PC-9 (cell line): ENCODE results near the gene UPF3B. TPM values are rescaled to one million over a fixed set of nuclear protein-coding genes. Genes with fewer than 3 reads are reported as not detected.

Source experiments
- Bru-seq: library from RNA; stranded (reverse); fragments of 400-500 nt; gene quantifications from one replicate; lab custom pipeline; 2021; lab: Mats Ljungman, UMichigan
- BruChase-seq, 2 experiments: library from RNA; stranded (reverse); fragments of 400-500 nt; gene quantifications; one replicate each; lab custom pipeline; 2021; lab: Mats Ljungman, UMichigan
- BruUV-seq: library from RNA; stranded (reverse); fragments of 400-500 nt; replicated peaks from 2 replicates; lab custom pipeline; 2021; lab: Mats Ljungman, UMichigan
- CTCF ChIA-PET: fragments of 300-600 bp; sonication (Branson Sonifier 250); formaldehyde crosslinking; loops from one replicate; lab custom pipeline; 2022; ENCODE audit warnings: antibody characterized with exemption; lab: Charles Lee
- POLR2A ChIA-PET: fragments of 300-600 bp; sonication (Branson Sonifier 250); formaldehyde crosslinking; loops from one replicate; lab custom pipeline; 2022; ENCODE audit warnings: antibody characterized with exemption; ENCODE audit not compliant: unreplicated experiment; lab: Charles Lee
- DNase-seq, 2 experiments: peaks; one replicate each; pipeline versions ENCODE4 v3.0.0 to v3.0.0-alpha.2; 2015 to 2022; ENCODE audit warnings: mixed read lengths in 1 of 2
- H2AFZ ChIP-seq: fragments of 200-600 bp; sonication (generic); 2 replicates; pipeline ENCODE4 v1.8.1; 2017; ENCODE audit warnings: antibody characterized with exemption
- H3F3A ChIP-seq: fragments of 200-600 bp; sonication (generic); 2 replicates; pipeline ENCODE4 v1.8.1; 2017; ENCODE audit warnings: antibody characterized with exemption, mild to moderate bottlenecking, low read depth; ENCODE audit not compliant: insufficient read depth
- H3K27ac ChIP-seq: fragments of 200-600 bp; sonication (generic); 2 replicates; pipeline ENCODE4 v1.6.1; 2016; ENCODE audit warnings: mixed run types
- H3K27me3 ChIP-seq: fragments of 200-600 bp; sonication (generic); 2 replicates; pipeline ENCODE4 v1.6.1; 2016; ENCODE audit warnings: low read depth, mixed run types; ENCODE audit not compliant: insufficient read depth
- H3K36me3 ChIP-seq: fragments of 200-600 bp; sonication (generic); 2 replicates; pipeline ENCODE4 v1.6.1; 2016; ENCODE audit warnings: low read depth, mixed run types
- H3K4me1 ChIP-seq: fragments of 200-600 bp; sonication (generic); replicated peaks from 2 replicates; pipeline ENCODE4 v1.6.1; 2016; ENCODE audit warnings: mixed run types; ENCODE audit not compliant: insufficient read depth
- H3K4me2 ChIP-seq: fragments of 200-600 bp; sonication (generic); 2 replicates; pipeline ENCODE4 v1.6.1; 2017; ENCODE audit warnings: mixed run types
- H3K4me3 ChIP-seq: fragments of 200-600 bp; sonication (generic); 2 replicates; pipeline ENCODE4 v1.6.1; 2016; ENCODE audit warnings: mixed run types
- H3K79me2 ChIP-seq: fragments of 200-600 bp; sonication (generic); 2 replicates; pipeline ENCODE4 v1.6.1; 2017; ENCODE audit warnings: low read depth, mixed run types
- H3K9me2 ChIP-seq: fragments of 200-600 bp; sonication (generic); 2 replicates; pipeline ENCODE4 v1.8.1; 2017; ENCODE audit warnings: mild to moderate bottlenecking; ENCODE audit not compliant: insufficient read depth
- H3K9me3 ChIP-seq: fragments of 200-600 bp; sonication (generic); 2 replicates; pipeline ENCODE4 v1.8.1; 2016; ENCODE audit warnings: low read depth; ENCODE audit not compliant: insufficient read depth
- H4K20me1 ChIP-seq: fragments of 200-600 bp; sonication (generic); 2 replicates; pipeline ENCODE4 v1.8.1; 2017; ENCODE audit not compliant: insufficient read depth
- CTCF ChIP-seq: fragments of 200-600 bp; sonication (generic); conservative IDR thresholded peaks from 2 replicates; pipeline ENCODE4 v1.6.1; 2017; ENCODE audit warnings: mixed run types, antibody characterized with exemption, mild to moderate bottlenecking, moderate library complexity
- EZH2 ChIP-seq: fragments of 200-600 bp; sonication (generic); IDR thresholded peaks from 2 replicates; pipeline ENCODE4 v1.8.0; 2017; ENCODE audit warnings: antibody characterized with exemption, low read depth
- intact Hi-C: fragments of 100-400 bp; cut with micrococcal nuclease; formaldehyde crosslinking; loops from one replicate; pipeline ENCODE4 v1.10.0; 2022; ENCODE audit not compliant: unreplicated experiment
- long read RNA-seq: library from polyadenylated mRNA; stranded (forward); transcript quantifications from one replicate; pipeline ENCODE4 v2.0.0, GENCODE V29; 2022
- total RNA-seq: library from RNA; stranded (reverse); gene quantifications from 2 replicates; pipeline ENCODE4 v1.2.3, GENCODE V29; 2021

Gene UPF3B
- 19.8 and 24.3 TPM in 2 replicates for total RNA-seq
- percentile 93 among the genes with signal in this experiment for Bru-seq, nascent RNA
- percentile 94 among the genes with signal in this experiment for BruChase-seq, experiment 1, labeled RNA remaining after a 2-hour chase
- BruChase-seq, experiment 2, labeled RNA remaining after a 6-hour chase, result percentile 90 among the genes with signal in this experiment
- long read RNA-seq, transcript UPF3B-201 (11 exons, 2,378 nt), result minor isoform, 12 of 53 reads
- long read RNA-seq, transcript UPF3B-202 (10 exons, 2,335 nt), result major isoform, 17 of 53 reads
- long read RNA-seq, partial matches to known transcripts, result 3 of 53 reads
- long read RNA-seq, other reads (novel, unspliced or antisense), result 21 of 53 reads

- no peak for TF ChIP-seq EZH2
- no peak for TF ChIP-seq CTCF
- POLR2A ChIA-PET, result interaction anchor here (0.6 to 1.1 kb wide), 8 partner anchors 9 to 409 kb away, joined by 3 to 30 read pairs (median 6); partner anchors contain the start of gene RPL39
- Histone ChIP-seq H3K9me3 (no peaks in the 10 kb centered on the region), H3K36me3 (peaks cover 20% of the 10 kb centered on the region), H3K4me2 (peak within 1 kb of the TSS; percentile 82), H3K4me3 (peak within 1 kb of the TSS; percentile 89), H3K27me3 (no peaks in the 10 kb centered on the region), H3F3A (no peaks in the 10 kb centered on the region; the same call in 1 of the 2 replicates), H4K20me1 (no peaks in the 10 kb centered on the region; the same call in 1 of the 2 replicates), H3K79me2 (peaks cover 27% of the 10 kb centered on the region), H2AFZ (peak within 1 kb of the TSS; percentile 89), H3K4me1 (no peaks in the 10 kb centered on the region), H3K9me2 (no peaks in the 10 kb centered on the region), H3K27ac (peak within 1 kb of the TSS; percentile 62)
- intact Hi-C loops, result loop anchor here (1.0 to 2.0 kb wide), 2 partner anchors 18 to 62 kb away; partner anchors contain the start of gene RPL39
- no TSS peak for BruUV-seq
- peak; percentile 98 to 99 for DNase-seq
- CTCF ChIA-PET, result interaction anchor here (0.6 to 0.9 kb wide), 5 partner anchors 30 to 395 kb away, joined by 3 to 5 read pairs (median 4); partner anchors contain the start of gene SOWAHD
Observed at GRCh38 chrX:119852382-119853353, at the start of gene UPF3B. Gene UPF3B (minus strand): TSS chrX:119852963. CDS start chrX:119852928, 35 bp downstream.

- Histone ChIP-seq H3K4me1 (0 out of 2 replicates have a peak, but pooled peaks cover 4% of the 10 kb centered on the region), H3K9me2 (no peaks in the 10 kb centered on the region), H2AFZ (no peak overlapping the region), H3K27ac (no peak overlapping the region), H3K9me3 (no peaks in the 10 kb centered on the region), H3K36me3 (no peaks in the 10 kb centered on the region), H3F3A (no peaks in the 10 kb centered on the region), H3K79me2 (no peaks in the 10 kb centered on the region), H4K20me1 (no peaks in the 10 kb centered on the region), H3K4me2 (no peak overlapping the region), H3K4me3 (no peak overlapping the region), H3K27me3 (no peaks in the 10 kb centered on the region)
- CTCF ChIA-PET, result no interaction called here
- no peak for TF ChIP-seq EZH2
- TF ChIP-seq CTCF, result no peak
- BruUV-seq, result no TSS peak
- POLR2A ChIA-PET, result no interaction called here
- no peak for DNase-seq
- intact Hi-C loops, result no loop called here
Observed at GRCh38 chrX:119900976-119901375, 48.2 kb upstream of the UPF3B start.

GRCh38 chrX:119899125-119899524 is 46.4 kb upstream of the UPF3B start:
- ChIA-PET CTCF (no interaction called here), POLR2A (interaction anchor here (0.6 to 0.7 kb wide), 2 partner anchors 11 to 377 kb away, joined by 6 to 10 read pairs; no protein-coding TSS in a partner anchor)
- Histone ChIP-seq H3K36me3 (no peaks in the 10 kb centered on the region), H3K79me2 (no peaks in the 10 kb centered on the region), H3K4me3 (no peak overlapping the region), H3K4me1 (0 out of 2 replicates have a peak, but pooled peaks cover 4% of the 10 kb centered on the region), H4K20me1 (no peaks in the 10 kb centered on the region), H3K4me2 (0 out of 2 replicates have a peak overlapping the region, but pooled peaks have one; percentile 20), H2AFZ (no peak overlapping the region), H3K9me2 (no peaks in the 10 kb centered on the region), H3K27ac (no peak overlapping the region), H3K9me3 (no peaks in the 10 kb centered on the region), H3F3A (no peaks in the 10 kb centered on the region; the same call in 1 of the 2 replicates), H3K27me3 (no peaks in the 10 kb centered on the region)
- BruUV-seq, result no TSS peak
- intact Hi-C loops, result no loop called here
- TF ChIP-seq CTCF, result no peak
- no peak for TF ChIP-seq EZH2
- DNase-seq, result no peak
